Glutamatergic neuron (in vitro differentiated cells): ENCODE data around the gene KCNH4. TPM values are rescaled to one million over a fixed set of nuclear protein-coding genes. Genes with fewer than 3 reads are reported as not detected.
A peak's percentile ranks its signal among the peaks of the same experiment; 100 is the strongest.

Experiments
- DNase-seq: peaks from one replicate; pipeline ENCODE4 v3.0.0; 2022
- H3K27ac Mint-ChIP-seq: one replicate; pipeline ENCODE4 v1.8.0; 2020; ENCODE audit warnings: mild to moderate bottlenecking, mixed read lengths, inconsistent platforms; ENCODE audit not compliant: unreplicated experiment
- H3K27me3 Mint-ChIP-seq: one replicate; pipeline ENCODE4 v1.8.0; 2020; ENCODE audit warnings: mild to moderate bottlenecking, moderate library complexity, mixed read lengths, inconsistent platforms; ENCODE audit not compliant: unreplicated experiment
- H3K36me3 Mint-ChIP-seq: one replicate; pipeline ENCODE4 v1.8.0; 2020; ENCODE audit warnings: mild to moderate bottlenecking, mixed read lengths, inconsistent platforms; ENCODE audit not compliant: unreplicated experiment
- H3K4me1 Mint-ChIP-seq: one replicate; pipeline ENCODE4 v1.8.0; 2020; ENCODE audit warnings: mild to moderate bottlenecking, low read depth, mixed read lengths, inconsistent platforms; ENCODE audit not compliant: unreplicated experiment
- H3K4me3 Mint-ChIP-seq: one replicate; pipeline ENCODE4 v1.8.0; 2020; ENCODE audit warnings: mild to moderate bottlenecking, mixed read lengths, inconsistent platforms; ENCODE audit not compliant: unreplicated experiment
- H3K9me3 Mint-ChIP-seq: one replicate; pipeline ENCODE4 v1.8.0; 2020; ENCODE audit warnings: mild to moderate bottlenecking, moderate library complexity, mixed read lengths, inconsistent platforms; ENCODE audit not compliant: unreplicated experiment
- total RNA-seq: library from RNA; stranded (reverse); fragmentation: NEBNext Ultra II Directional; extraction: Animal tissue kit (Norgen Biotek cat#: 25700); gene quantifications from one replicate; pipeline ENCODE4 v1.2.1, GENCODE V29; 2021; ENCODE audit not compliant: unreplicated experiment
- TF ChIP-seq, protein P1 (sequence below): fragments of 200-600 bp; sonication (generic); IDR thresholded peaks from one replicate; pipeline ENCODE4 v1.5.0; 2021; ENCODE audit not compliant: partially characterized antibody, unreplicated experiment

The KCNH4 gene
- total RNA-seq, 1 donor from 2014 or later, result 0.71 TPM

DNA sequence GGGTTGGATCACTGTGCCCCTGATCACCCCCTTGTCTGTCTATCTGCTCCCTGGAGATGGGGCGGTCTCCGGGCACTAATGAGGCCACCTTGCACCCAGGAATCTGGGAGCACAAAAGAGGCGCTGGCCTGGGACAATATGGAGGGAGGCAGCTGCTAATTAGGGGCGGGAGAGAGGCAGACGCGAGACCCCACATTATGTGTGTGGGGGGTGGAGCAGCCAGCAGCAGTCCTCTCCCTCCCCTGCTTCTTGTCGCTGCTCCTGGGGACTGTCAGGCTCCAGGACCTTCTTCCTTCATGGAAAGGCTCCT lies 4.6 kb upstream of the KCNH4 start:
- Mint-ChIP-seq H3K4me3 (no peak overlapping the region), H3K4me1 (peaks cover 11% of the 10 kb centered on the region), H3K36me3 (peaks cover 7% of the 10 kb centered on the region), H3K27ac (no peak overlapping the region), H3K27me3 (peaks cover 18% of the 10 kb centered on the region), H3K9me3 (peaks cover 11% of the 10 kb centered on the region)
- DNase-seq, result no peak
- TF ChIP-seq, protein P1, sequence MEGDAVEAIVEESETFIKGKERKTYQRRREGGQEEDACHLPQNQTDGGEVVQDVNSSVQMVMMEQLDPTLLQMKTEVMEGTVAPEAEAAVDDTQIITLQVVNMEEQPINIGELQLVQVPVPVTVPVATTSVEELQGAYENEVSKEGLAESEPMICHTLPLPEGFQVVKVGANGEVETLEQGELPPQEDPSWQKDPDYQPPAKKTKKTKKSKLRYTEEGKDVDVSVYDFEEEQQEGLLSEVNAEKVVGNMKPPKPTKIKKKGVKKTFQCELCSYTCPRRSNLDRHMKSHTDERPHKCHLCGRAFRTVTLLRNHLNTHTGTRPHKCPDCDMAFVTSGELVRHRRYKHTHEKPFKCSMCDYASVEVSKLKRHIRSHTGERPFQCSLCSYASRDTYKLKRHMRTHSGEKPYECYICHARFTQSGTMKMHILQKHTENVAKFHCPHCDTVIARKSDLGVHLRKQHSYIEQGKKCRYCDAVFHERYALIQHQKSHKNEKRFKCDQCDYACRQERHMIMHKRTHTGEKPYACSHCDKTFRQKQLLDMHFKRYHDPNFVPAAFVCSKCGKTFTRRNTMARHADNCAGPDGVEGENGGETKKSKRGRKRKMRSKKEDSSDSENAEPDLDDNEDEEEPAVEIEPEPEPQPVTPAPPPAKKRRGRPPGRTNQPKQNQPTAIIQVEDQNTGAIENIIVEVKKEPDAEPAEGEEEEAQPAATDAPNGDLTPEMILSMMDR, result no peak

DNA sequence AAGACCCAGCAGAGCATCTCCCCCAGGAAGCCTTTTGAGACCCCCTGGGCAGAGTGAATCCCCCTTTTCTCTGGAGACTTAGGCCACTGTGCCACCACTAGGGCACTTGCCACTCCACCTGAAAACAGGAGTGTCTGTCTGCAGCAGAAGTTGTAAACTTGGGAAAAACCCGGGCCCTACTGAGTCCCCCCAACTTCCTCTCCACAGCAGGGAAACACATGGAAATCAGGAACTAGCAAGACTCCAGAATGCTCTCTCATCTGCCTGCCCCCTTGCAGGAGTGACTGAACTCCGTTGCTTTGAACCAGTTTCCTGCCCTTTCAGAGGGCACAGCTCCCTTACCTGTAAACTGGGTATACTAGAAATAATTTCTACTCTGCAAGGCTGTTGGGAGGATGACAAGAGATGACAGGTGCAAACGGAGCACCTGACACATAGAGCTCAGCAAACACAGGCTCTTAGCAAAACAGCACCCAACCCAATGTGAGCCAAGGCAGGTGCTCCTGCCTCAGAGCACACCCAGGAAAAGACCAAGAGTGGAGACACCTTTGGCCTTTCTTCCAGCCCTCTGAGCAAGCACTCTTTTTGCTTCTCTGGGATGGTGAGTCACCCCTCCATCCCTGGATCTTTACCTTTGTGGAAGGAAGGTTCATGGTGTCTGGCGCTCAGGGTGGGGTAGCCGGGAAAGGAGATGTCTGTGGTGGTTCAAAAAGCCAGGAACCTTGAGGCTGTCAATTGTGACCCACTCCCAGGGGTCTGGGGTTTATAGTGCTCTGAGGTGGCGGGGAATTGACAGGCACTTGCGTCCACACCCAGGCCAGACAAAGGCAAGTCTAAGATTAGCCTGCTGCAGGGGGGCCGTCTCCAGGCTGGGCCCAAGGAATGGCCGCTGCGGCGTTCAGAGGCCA lies 4.0 kb upstream of the KCNH4 start, which contains the start of gene HCRT:
Gene HCRT (minus strand): TSS at position 740 of the 908 bp plus-strand sequence. CDS start 87 bp downstream, at position 653.
- TF ChIP-seq, protein P1, result no peak
- peaks cover 9% of the 10 kb centered on the region for H3K9me3 Mint-ChIP-seq
- H3K27me3 Mint-ChIP-seq, result peaks cover 21% of the 10 kb centered on the region
- peaks cover 11% of the 10 kb centered on the region for H3K4me1 Mint-ChIP-seq
- DNase-seq, result no peak
- no peak within 1 kb of the TSS for H3K4me3 Mint-ChIP-seq
- H3K27ac Mint-ChIP-seq, result peak within 1 kb of the TSS; percentile 22
- H3K36me3 Mint-ChIP-seq, result peaks cover 7% of the 10 kb centered on the region

DNA sequence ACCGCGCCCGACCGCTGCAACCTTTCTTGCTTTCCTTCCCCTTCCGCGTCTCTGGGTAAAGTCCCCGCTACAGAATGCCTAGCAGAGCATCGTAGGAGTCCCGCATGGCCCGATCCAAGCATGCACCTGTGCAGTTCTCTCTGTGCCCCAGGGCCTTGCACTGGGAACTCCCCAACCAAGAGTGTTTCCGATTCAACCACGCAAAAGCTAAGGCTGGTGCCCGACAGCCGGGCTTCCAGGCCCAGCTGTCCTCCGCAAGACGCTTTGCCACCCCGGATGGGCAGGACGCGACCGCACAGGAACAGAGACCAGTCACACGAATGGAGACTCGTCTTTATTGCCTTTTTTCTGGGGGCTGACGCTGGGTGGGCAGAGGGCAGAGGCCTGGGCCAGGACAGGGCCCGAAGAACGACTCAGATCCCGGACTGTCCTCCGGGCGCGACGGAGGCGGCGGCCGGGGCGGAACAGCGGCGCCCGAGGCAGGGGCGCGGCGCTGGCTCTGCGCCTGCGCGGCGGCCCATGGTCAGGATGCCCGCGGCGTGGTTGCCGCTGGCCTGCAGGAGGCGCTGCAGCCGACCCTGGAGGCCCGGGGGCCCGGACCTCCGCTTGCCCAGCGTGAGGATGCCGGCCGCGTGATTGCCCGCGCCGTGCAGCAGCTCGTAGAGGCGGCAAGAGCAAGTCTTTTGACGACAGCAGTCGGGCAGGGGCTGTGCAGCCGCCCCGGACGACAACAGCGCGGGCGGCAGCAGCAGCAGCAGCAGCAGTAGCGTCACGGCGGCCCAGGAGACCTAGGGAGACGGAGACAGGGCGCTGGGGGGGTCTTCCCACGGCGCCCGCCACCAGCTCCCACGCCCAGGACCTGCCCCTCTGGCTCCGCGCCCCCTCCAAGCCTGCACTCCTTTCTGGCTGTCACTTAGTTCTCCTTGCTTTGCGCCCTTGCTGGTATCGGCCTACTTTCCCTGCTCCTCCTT lies 3.1 kb upstream of the KCNH4 start:
- TF ChIP-seq, protein P1, result peak; percentile 90
- Mint-ChIP-seq H3K36me3 (peaks cover 7% of the 10 kb centered on the region), H3K27ac (peak overlapping the region; percentile 84), H3K9me3 (peaks cover 9% of the 10 kb centered on the region), H3K27me3 (peaks cover 23% of the 10 kb centered on the region), H3K4me3 (peak overlapping the region; percentile 90), H3K4me1 (peaks cover 11% of the 10 kb centered on the region)
- DNase-seq, result peak; percentile 87

DNA sequence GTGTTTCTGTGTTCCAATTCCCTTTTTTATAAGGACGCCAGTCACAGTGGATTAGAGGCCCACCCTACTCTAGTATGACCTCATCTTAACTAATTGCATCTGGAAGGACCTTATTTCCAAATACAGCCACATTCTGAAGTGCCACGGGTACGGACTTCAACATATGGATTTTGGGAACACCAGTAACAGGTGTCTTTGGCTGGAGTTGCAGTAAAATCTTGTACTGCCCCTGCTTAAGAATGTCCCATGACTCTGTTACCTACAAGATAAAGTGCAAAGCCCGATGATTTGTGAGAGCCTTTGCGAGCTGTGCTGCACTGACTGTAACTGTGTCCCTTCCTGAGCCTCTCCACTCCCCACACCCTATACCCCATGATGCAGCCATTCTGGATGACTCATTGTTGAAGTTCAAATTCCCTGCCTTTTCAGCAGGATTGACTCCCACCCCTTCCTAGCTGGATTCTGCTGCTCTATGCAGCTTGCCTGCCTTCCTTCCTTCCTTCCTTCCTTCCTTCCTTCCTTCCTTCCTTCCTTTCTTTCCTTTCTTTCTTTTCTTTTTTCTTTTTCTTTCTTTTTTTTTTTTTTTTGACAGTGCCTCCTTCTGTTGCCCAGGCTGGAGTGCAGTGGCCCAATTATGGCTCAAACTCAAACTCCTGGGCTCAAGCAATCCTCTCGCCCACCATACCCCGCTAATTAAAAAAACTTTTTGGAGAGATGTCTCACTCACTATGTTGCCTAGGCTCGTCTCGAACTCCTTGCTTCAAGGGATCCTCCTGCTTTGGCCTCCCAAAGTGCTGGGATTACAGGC lies 2.2 kb upstream of the KCNH4 start:
- no peak for DNase-seq
- H3K9me3 Mint-ChIP-seq, result peaks cover 9% of the 10 kb centered on the region
- no peak overlapping the region for H3K27ac Mint-ChIP-seq
- peaks cover 11% of the 10 kb centered on the region for H3K4me1 Mint-ChIP-seq
- peaks cover 23% of the 10 kb centered on the region for H3K27me3 Mint-ChIP-seq
- H3K36me3 Mint-ChIP-seq, result peaks cover 7% of the 10 kb centered on the region
- TF ChIP-seq, protein P1, result no peak
- peak overlapping the region; percentile 90 for H3K4me3 Mint-ChIP-seq
